Astrocyte (in vitro differentiated cells and primary cell): ENCODE measurements around the gene CADM1. TPM values are rescaled to one million over a fixed set of nuclear protein-coding genes. Genes with fewer than 3 reads are reported as not detected.

Experiments used
- DNase-seq: peaks from one replicate; pipeline ENCODE4 v3.0.0-alpha.2; 2010; ENCODE audit warnings: low read depth
- FAIRE-seq: peaks from 2 replicates; lab custom pipeline; 2011; peaks lifted over from hg19 to GRCh38; lab: Jason Lieb, UNC
- H2AFZ ChIP-seq: 2 replicates; pipeline ENCODE4 v1.6.0; 2012; ENCODE audit warnings: low read depth, low read length, inconsistent platforms
- H3K27ac ChIP-seq: 2 replicates; pipeline ENCODE4 v1.5.1; 2011; ENCODE audit warnings: low read depth, low read length, inconsistent platforms
- H3K27me3 ChIP-seq: 2 replicates; pipeline ENCODE4 v1.6.0; 2011; ENCODE audit warnings: low read length, inconsistent platforms; ENCODE audit not compliant: insufficient read depth
- H3K36me3 ChIP-seq: 2 replicates; pipeline ENCODE4 v1.5.1; 2011; ENCODE audit warnings: low read length, inconsistent platforms; ENCODE audit not compliant: insufficient read depth
- H3K4me1 ChIP-seq: 2 replicates; pipeline ENCODE4 v1.5.1; 2011; ENCODE audit warnings: low read length, inconsistent platforms; ENCODE audit not compliant: insufficient read depth
- H3K4me2 ChIP-seq: 2 replicates; pipeline ENCODE4 v1.6.0; 2012; ENCODE audit warnings: low read length, inconsistent platforms
- H3K4me3 ChIP-seq: 2 replicates; pipeline ENCODE4 v1.5.1; 2011; ENCODE audit warnings: low read depth, mild to moderate bottlenecking, low read length, inconsistent platforms; ENCODE audit not compliant: insufficient read depth
- H3K79me2 ChIP-seq: 2 replicates; pipeline ENCODE4 v1.6.0; 2012; ENCODE audit warnings: mild to moderate bottlenecking, low read length, inconsistent platforms; ENCODE audit not compliant: insufficient read depth
- H3K9ac ChIP-seq: 2 replicates; pipeline ENCODE4 v1.6.0; 2012; ENCODE audit warnings: mild to moderate bottlenecking, low read length, inconsistent platforms
- H3K9me3 ChIP-seq: 2 replicates; pipeline ENCODE4 v1.5.1; 2012; ENCODE audit warnings: low read depth, mild to moderate bottlenecking, low read length, inconsistent platforms; ENCODE audit not compliant: insufficient read depth
- H4K20me1 ChIP-seq: 2 replicates; pipeline ENCODE4 v1.6.0; 2012; ENCODE audit warnings: low read length, inconsistent platforms; ENCODE audit not compliant: insufficient read depth
- H3K27ac Mint-ChIP-seq: one replicate; pipeline ENCODE4 v1.8.0; 2021; ENCODE audit warnings: mild to moderate bottlenecking, mixed read lengths; ENCODE audit not compliant: unreplicated experiment
- H3K27me3 Mint-ChIP-seq: one replicate; pipeline ENCODE4 v1.8.0; 2021; ENCODE audit warnings: low read depth, mixed read lengths; ENCODE audit not compliant: unreplicated experiment
- H3K36me3 Mint-ChIP-seq: one replicate; pipeline ENCODE4 v1.8.0; 2021; ENCODE audit warnings: low read depth, mixed read lengths; ENCODE audit not compliant: unreplicated experiment
- H3K4me1 Mint-ChIP-seq: one replicate; pipeline ENCODE4 v1.8.0; 2021; ENCODE audit warnings: low read depth, mixed read lengths; ENCODE audit not compliant: unreplicated experiment
- H3K4me3 Mint-ChIP-seq: one replicate; pipeline ENCODE4 v1.8.0; 2021; ENCODE audit warnings: mild to moderate bottlenecking, moderate library complexity, mixed read lengths; ENCODE audit not compliant: unreplicated experiment
- H3K9me3 Mint-ChIP-seq: one replicate; pipeline ENCODE4 v1.8.0; 2021; ENCODE audit warnings: mild to moderate bottlenecking, mixed read lengths; ENCODE audit not compliant: unreplicated experiment
- CTCF ChIP-seq: IDR thresholded peaks from 2 replicates; pipeline ENCODE4 v1.5.1; 2011; ENCODE audit warnings: low read depth, mild to moderate bottlenecking, inconsistent platforms, low read length, moderate library complexity; ENCODE audit not compliant: insufficient read depth
- EZH2 ChIP-seq: IDR thresholded peaks from 2 replicates; pipeline ENCODE4 v1.6.1; 2012; ENCODE audit warnings: mild to moderate bottlenecking, low read length, inconsistent platforms; ENCODE audit not compliant: insufficient read depth
- total RNA-seq: library from RNA; stranded (reverse); gene quantifications from 2 replicates; pipeline ENCODE4 v1.2.1, GENCODE V29; 2021

Gene CADM1
- total RNA-seq, 1 donor from 2014 or later = 414 TPM

- H3K27ac Mint-ChIP-seq = no peak overlapping the region
- H3K4me3 Mint-ChIP-seq = no peak overlapping the region
- Histone ChIP-seq H3K27ac (no peak overlapping the region), H3K79me2 (peaks cover 10% of the 10 kb centered on the region), H3K36me3 (no peaks in the 10 kb centered on the region), H3K9ac (no peak overlapping the region), H3K4me2 (no peak overlapping the region), H3K4me3 (no peak overlapping the region), H3K4me1 (no peaks in the 10 kb centered on the region), H3K9me3 (peaks cover 7% of the 10 kb centered on the region), H3K27me3 (no peaks in the 10 kb centered on the region), H2AFZ (no peak overlapping the region), H4K20me1 (no peaks in the 10 kb centered on the region)
- TF ChIP-seq EZH2 (no peak), CTCF (no peak)
- no peaks in the 10 kb centered on the region for H3K27me3 Mint-ChIP-seq
- peaks cover 2% of the 10 kb centered on the region for H3K9me3 Mint-ChIP-seq
- peaks cover 27% of the 10 kb centered on the region for H3K36me3 Mint-ChIP-seq
- H3K4me1 Mint-ChIP-seq = peaks cover 2% of the 10 kb centered on the region
- DNase-seq (no peak), FAIRE-seq (no peak)
Measured at GRCh38 chr11:115447273-115447864, 56.8 kb downstream of the CADM1 start.

- Histone ChIP-seq H3K27me3 (no peaks in the 10 kb centered on the region), H3K9ac (no peak overlapping the region), H3K4me3 (no peak overlapping the region), H2AFZ (no peak overlapping the region), H3K79me2 (no peaks in the 10 kb centered on the region), H3K27ac (no peak overlapping the region), H3K36me3 (no peaks in the 10 kb centered on the region), H3K4me1 (no peaks in the 10 kb centered on the region), H3K9me3 (peaks cover 7% of the 10 kb centered on the region), H4K20me1 (no peaks in the 10 kb centered on the region), H3K4me2 (no peak overlapping the region)
- Mint-ChIP-seq H3K4me3 (no peak overlapping the region), H3K4me1 (no peaks in the 10 kb centered on the region), H3K9me3 (peaks cover 2% of the 10 kb centered on the region), H3K27ac (no peak overlapping the region), H3K27me3 (no peaks in the 10 kb centered on the region), H3K36me3 (peaks cover 29% of the 10 kb centered on the region)
- no peak for FAIRE-seq
- TF ChIP-seq CTCF (no peak), EZH2 (no peak)
- DNase-seq = no peak
Measured at GRCh38 chr11:115446214-115446613, 58.0 kb downstream of the CADM1 start.

GRCh38 chr11:115444542-115444941 is 59.7 kb downstream of the CADM1 start:
- peaks cover 7% of the 10 kb centered on the region for H3K9me3 ChIP-seq
- no peak overlapping the region for H3K27ac ChIP-seq
- no peaks in the 10 kb centered on the region for H3K27me3 ChIP-seq
- H3K4me2 ChIP-seq = no peak overlapping the region
- no peak overlapping the region for H3K4me3 ChIP-seq
- Mint-ChIP-seq H3K36me3 (peaks cover 27% of the 10 kb centered on the region), H3K9me3 (peaks cover 2% of the 10 kb centered on the region), H3K27me3 (no peaks in the 10 kb centered on the region), H3K4me3 (no peak overlapping the region), H3K4me1 (peaks cover 1% of the 10 kb centered on the region), H3K27ac (no peak overlapping the region)
- FAIRE-seq = no peak
- H4K20me1 ChIP-seq = no peaks in the 10 kb centered on the region
- H3K36me3 ChIP-seq = no peaks in the 10 kb centered on the region
- H3K4me1 ChIP-seq = peaks cover under 1% of the 10 kb centered on the region
- H3K79me2 ChIP-seq = no peaks in the 10 kb centered on the region
- DNase-seq = no peak
- H3K9ac ChIP-seq = no peak overlapping the region
- TF ChIP-seq CTCF (no peak), EZH2 (no peak)
- no peak overlapping the region for H2AFZ ChIP-seq
